ENCODE data around the gene LDHB. TPM values are rescaled to one million over a fixed set of nuclear protein-coding genes. Genes with fewer than 3 reads are reported as not detected.

The LDHB gene
- total RNA-seq, 1 experiment from 2014 or later = 548 TPM

GRCh38 chr12:21615431-21615830 lies 42.2 kb downstream of the LDHB start:
- no peak overlapping the region for H3K4me3 ChIP-seq (ENCODE audit: low read length)
- no peak overlapping the region for H3K27ac ChIP-seq (ENCODE audit: low read length)
- no peaks in the 10 kb centered on the region for H3K36me3 ChIP-seq (ENCODE audit: low read depth, low read length)
- CTCF ChIA-PET = no interaction called here
- H3K4me2 ChIP-seq (ENCODE audit: low read length) = no peak overlapping the region
- DNase-seq (peak; percentile 2), ATAC-seq (no peak)
- intact Hi-C loops (cut with micrococcal nuclease) = no loop called here
- TF ChIP-seq EZH2phosphoT487 (IDR thresholded peaks at IDR 0.05; ENCODE audit: borderline replicate concordance, low read length) (no peak), EZH2 (IDR thresholded peaks at IDR 0.05; ENCODE audit: low read length, unreplicated experiment) (no peak), CTCF (conservative IDR thresholded peaks at IDR 0.05; ENCODE audit: low read depth, low read length) (no peak)
- no peaks in the 10 kb centered on the region for H3F3A ChIP-seq (ENCODE audit: low read length, unreplicated experiment)
- H3K9ac ChIP-seq (ENCODE audit: low read length) = no peak overlapping the region
- H3K27me3 ChIP-seq (ENCODE audit: low read length) = no peaks in the 10 kb centered on the region
- POLR2A ChIA-PET (ENCODE audit: unreplicated experiment) = interaction anchor here (0.6 kb wide), 1 partner anchor 26 kb away, joined by 4 read pairs; no protein-coding TSS in a partner anchor
- no TSS peak for BruUV-seq (replicated peaks)
- no peaks in the 10 kb centered on the region for H4K20me1 ChIP-seq (ENCODE audit: low read length)
- H3K79me2 ChIP-seq (ENCODE audit: low read length) = no peaks in the 10 kb centered on the region
- H3K9me2 ChIP-seq (replicated peaks; ENCODE audit: low read length) = no peaks in the 10 kb centered on the region
- no peaks in the 10 kb centered on the region for H3K9me3 ChIP-seq (ENCODE audit: low read length)
- H2AFZ ChIP-seq (ENCODE audit: low read length) = no peak overlapping the region
- no peaks in the 10 kb centered on the region for H3K4me1 ChIP-seq (ENCODE audit: insufficient read depth, low read length)

DNA sequence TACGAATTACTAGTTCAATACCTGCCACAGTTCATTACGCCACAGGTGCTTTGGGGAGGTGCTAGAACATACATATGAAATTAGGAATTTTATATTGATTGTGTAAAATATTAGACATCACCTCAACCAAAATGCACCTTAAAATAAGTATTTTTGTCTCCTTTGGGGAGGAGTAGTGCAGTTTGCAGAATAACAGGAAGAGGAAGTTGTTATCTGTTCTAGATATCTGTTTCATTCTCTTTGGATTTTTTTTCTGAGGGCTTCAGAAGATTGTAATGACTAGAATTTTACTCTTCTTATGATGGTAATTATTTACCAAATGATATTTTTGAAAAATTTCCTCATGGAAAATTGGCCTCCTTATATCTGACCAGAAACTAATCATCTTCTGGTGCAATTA lies 43.1 kb downstream of the LDHB start:
- Histone ChIP-seq H3K9me3 (ENCODE audit: low read length) (no peaks in the 10 kb centered on the region), H3F3A (ENCODE audit: low read length, unreplicated experiment) (no peaks in the 10 kb centered on the region), H4K20me1 (ENCODE audit: low read length) (no peaks in the 10 kb centered on the region), H3K4me1 (ENCODE audit: insufficient read depth, low read length) (no peaks in the 10 kb centered on the region), H2AFZ (ENCODE audit: low read length) (no peak overlapping the region), H3K36me3 (ENCODE audit: low read depth, low read length) (no peaks in the 10 kb centered on the region), H3K79me2 (ENCODE audit: low read length) (no peaks in the 10 kb centered on the region), H3K27ac (ENCODE audit: low read length) (no peak overlapping the region), H3K4me2 (ENCODE audit: low read length) (no peak overlapping the region), H3K27me3 (ENCODE audit: low read length) (no peaks in the 10 kb centered on the region), H3K9me2 (replicated peaks; ENCODE audit: low read length) (no peaks in the 10 kb centered on the region), H3K4me3 (ENCODE audit: low read length) (no peak overlapping the region), H3K9ac (ENCODE audit: low read length) (no peak overlapping the region)
- DNase-seq (no peak), ATAC-seq (no peak)
- no peak for TF ChIP-seq CTCF (conservative IDR thresholded peaks at IDR 0.05; ENCODE audit: low read depth, low read length)
- no peak for TF ChIP-seq EZH2phosphoT487 (IDR thresholded peaks at IDR 0.05; ENCODE audit: borderline replicate concordance, low read length)
- no peak for TF ChIP-seq EZH2 (IDR thresholded peaks at IDR 0.05; ENCODE audit: low read length, unreplicated experiment)
- ChIA-PET CTCF (no interaction called here), POLR2A (ENCODE audit: unreplicated experiment) (no interaction called here)
- intact Hi-C loops (cut with micrococcal nuclease) = no loop called here
- no TSS peak for BruUV-seq (replicated peaks)

DNA sequence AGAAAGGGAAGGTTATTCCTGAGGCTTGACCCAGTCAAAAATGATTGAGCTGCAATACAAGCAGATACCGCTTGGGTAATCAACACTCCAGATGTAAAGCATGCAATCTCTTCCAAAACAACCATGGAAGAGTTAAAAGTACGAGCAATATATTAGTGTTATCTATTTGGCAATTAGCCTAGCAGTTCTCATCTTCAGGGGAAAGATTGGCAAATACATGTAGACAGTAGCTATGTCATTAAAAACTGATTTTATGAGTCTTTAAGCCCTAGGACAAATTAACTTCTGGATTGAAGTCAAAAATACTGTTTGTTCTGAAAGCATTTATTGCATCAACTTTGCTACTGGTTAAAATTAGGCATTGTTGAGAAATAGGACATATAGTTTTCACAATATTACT lies 43.7 kb downstream of the LDHB start:
- no peaks in the 10 kb centered on the region for H3K27me3 ChIP-seq (ENCODE audit: low read length)
- no peak for ATAC-seq
- intact Hi-C loops (cut with micrococcal nuclease) = no loop called here

More for the DNA sequence above, 43.7 kb downstream of the LDHB start:
- Histone ChIP-seq H2AFZ (ENCODE audit: low read length) (no peak overlapping the region), H3K4me3 (ENCODE audit: low read length) (no peak overlapping the region), H4K20me1 (ENCODE audit: low read length) (no peaks in the 10 kb centered on the region), H3K79me2 (ENCODE audit: low read length) (no peaks in the 10 kb centered on the region), H3K9me3 (ENCODE audit: low read length) (no peaks in the 10 kb centered on the region), H3K36me3 (ENCODE audit: low read depth, low read length) (no peaks in the 10 kb centered on the region), H3K9me2 (replicated peaks; ENCODE audit: low read length) (no peaks in the 10 kb centered on the region), H3K4me1 (ENCODE audit: insufficient read depth, low read length) (no peaks in the 10 kb centered on the region), H3K27ac (ENCODE audit: low read length) (no peak overlapping the region), H3F3A (ENCODE audit: low read length, unreplicated experiment) (no peaks in the 10 kb centered on the region), H3K9ac (ENCODE audit: low read length) (no peak overlapping the region), H3K4me2 (ENCODE audit: low read length) (no peak overlapping the region)
- TF ChIP-seq EZH2phosphoT487 (IDR thresholded peaks at IDR 0.05; ENCODE audit: borderline replicate concordance, low read length) (no peak), EZH2 (IDR thresholded peaks at IDR 0.05; ENCODE audit: low read length, unreplicated experiment) (no peak), CTCF (conservative IDR thresholded peaks at IDR 0.05; ENCODE audit: low read depth, low read length) (peak; percentile 45)
- no TSS peak for BruUV-seq (replicated peaks)
- ChIA-PET POLR2A (ENCODE audit: unreplicated experiment) (no interaction called here), CTCF (interaction anchor here (1.0 kb wide), 1 partner anchor 66 kb away, joined by 5 read pairs; no protein-coding TSS in a partner anchor)
- DNase-seq = peak; percentile 19
